Subcutaneous abdominal adipose tissue (tissue), 5 donors: ENCODE data around the gene TRAPPC11.
A peak's percentile ranks its signal among the peaks of the same experiment; 100 is the strongest.

Experiments used
- H3K27ac ChIP-seq: one replicate; pipeline ENCODE4 v1.7.0; 2013; ENCODE audit warnings: low read depth, mild to moderate bottlenecking, inconsistent platforms, low read length, moderate library complexity
- H3K27me3 ChIP-seq, 5 donors: one replicate each; pipeline ENCODE4 v1.7.0; 2013; ENCODE audit warnings: low read length in 5 of 5, inconsistent platforms in 1 of 5; ENCODE audit not compliant: control insufficient read depth in 5 of 5, insufficient read depth in 4 of 5
- H3K36me3 ChIP-seq, 5 donors: one replicate each; pipeline ENCODE4 v1.7.0; 2013; ENCODE audit warnings: low read length in 5 of 5; ENCODE audit not compliant: control insufficient read depth in 5 of 5, insufficient read depth in 5 of 5
- H3K4me1 ChIP-seq, 5 donors: one replicate each; pipeline ENCODE4 v1.7.0; 2013; ENCODE audit warnings: low read length in 5 of 5, mild to moderate bottlenecking in 3 of 5, moderate library complexity in 1 of 5; ENCODE audit not compliant: control insufficient read depth in 5 of 5, insufficient read depth in 5 of 5
- H3K4me3 ChIP-seq, 5 donors: one replicate each; pipeline ENCODE4 v1.7.0; 2013; ENCODE audit warnings: low read length in 5 of 5, low read depth in 1 of 5
- H3K9ac ChIP-seq, 5 donors: one replicate each; pipeline ENCODE4 v1.7.0; 2013; ENCODE audit warnings: low read length in 5 of 5, mild to moderate bottlenecking in 4 of 5, moderate library complexity in 3 of 5
- H3K9me3 ChIP-seq, 5 donors: one replicate each; pipeline ENCODE4 v1.7.0; 2013; ENCODE audit warnings: low read length in 5 of 5; ENCODE audit not compliant: control insufficient read depth in 5 of 5
- donor health status: healthy.
- donor health status: healthy.
- donor health status: healthy.
- donor health status: healthy.
- donor health status: healthy.

TRAPPC11 gene

GRCh38 chr4:183636923-183637322 lies 22.2 kb upstream of the TRAPPC11 start:
- Histone ChIP-seq H3K36me3 (peaks cover 0 to 4% (median 0%) of the 10 kb centered on the region in 5 donors), H3K9me3 (no peaks in the 10 kb centered on the region), H3K27ac (no peak overlapping the region), H3K27me3 (no peaks in the 10 kb centered on the region), H3K4me3 (no peak overlapping the region), H3K4me1 (peaks cover 0 to 4% (median 0%) of the 10 kb centered on the region in 5 donors), H3K9ac (no peak overlapping the region)

GRCh38 chr4:183637461-183637860 lies 21.6 kb upstream of the TRAPPC11 start:
- no peak overlapping the region for H3K4me3 ChIP-seq
- peaks cover 0 to 4% (median 1%) of the 10 kb centered on the region in 5 donors for H3K36me3 ChIP-seq
- H3K9me3 ChIP-seq = no peaks in the 10 kb centered on the region
- H3K27me3 ChIP-seq = no peaks in the 10 kb centered on the region
- H3K27ac ChIP-seq = no peak overlapping the region
- no peak overlapping the region for H3K9ac ChIP-seq
- peaks cover 0 to 4% (median 0%) of the 10 kb centered on the region in 5 donors for H3K4me1 ChIP-seq

GRCh38 chr4:183638436-183638835 lies 20.7 kb upstream of the TRAPPC11 start:
- Histone ChIP-seq H3K4me3 (no peak overlapping the region), H3K9me3 (no peaks in the 10 kb centered on the region), H3K4me1 (peaks cover 0 to 4% (median 0%) of the 10 kb centered on the region in 5 donors), H3K9ac (no peak overlapping the region), H3K36me3 (peaks cover 0 to 4% (median 3%) of the 10 kb centered on the region in 5 donors), H3K27ac (no peak overlapping the region), H3K27me3 (no peaks in the 10 kb centered on the region)

- no peaks in the 10 kb centered on the region for H3K9me3 ChIP-seq
- H3K4me1 ChIP-seq = peaks cover 0 to 4% (median 0%) of the 10 kb centered on the region in 5 donors
- H3K9ac ChIP-seq = peak overlapping the region in 1 of 5 donors; percentile 20
- no peak overlapping the region for H3K27ac ChIP-seq
- H3K27me3 ChIP-seq = no peaks in the 10 kb centered on the region
- H3K4me3 ChIP-seq = no peak overlapping the region
- H3K36me3 ChIP-seq = peaks cover 5 to 8% (median 8%) of the 10 kb centered on the region in 5 donors
Observed at GRCh38 chr4:183639291-183639690, 19.8 kb upstream of the TRAPPC11 start.

- Histone ChIP-seq H3K9ac (no peak overlapping the region), H3K36me3 (peaks cover 26 to 57% (median 42%) of the 10 kb centered on the region in 5 donors), H3K27ac (no peak overlapping the region)
Observed at GRCh38 chr4:183645326-183645725, 13.8 kb upstream of the TRAPPC11 start.

GRCh38 chr4:183657564-183657963 lies 1.5 kb upstream of the TRAPPC11 start:
- H3K9me3 ChIP-seq = no peaks in the 10 kb centered on the region
- H3K9ac ChIP-seq = peak overlapping the region; percentile 36 to 98 (median 89)
- H3K4me3 ChIP-seq = peak overlapping the region in 4 of 5 donors; percentile 72 to 94 (median 85)
- H3K27ac ChIP-seq = no peak overlapping the region
- H3K4me1 ChIP-seq = peaks cover 2 to 32% (median 25%) of the 10 kb centered on the region in 5 donors
- no peaks in the 10 kb centered on the region for H3K27me3 ChIP-seq
- peaks cover 8 to 17% (median 15%) of the 10 kb centered on the region in 5 donors for H3K36me3 ChIP-seq

More at GRCh38 chr4:183645326-183645725, 13.8 kb upstream of the TRAPPC11 start:
- no peak overlapping the region for H3K4me3 ChIP-seq
- no peaks in the 10 kb centered on the region for H3K27me3 ChIP-seq
- H3K4me1 ChIP-seq = no peaks in the 10 kb centered on the region
- no peaks in the 10 kb centered on the region for H3K9me3 ChIP-seq

GRCh38 chr4:183658362-183659028 lies 598 bp upstream of the TRAPPC11 start:
- Histone ChIP-seq H3K4me3 (peak overlapping the region; percentile 72 to 94 (median 90)), H3K27ac (peak overlapping the region; percentile 54), H3K36me3 (peaks cover 3 to 11% (median 9%) of the 10 kb centered on the region in 5 donors), H3K9ac (peak overlapping the region; percentile 77 to 98 (median 90)), H3K4me1 (peaks cover 2 to 32% (median 25%) of the 10 kb centered on the region in 5 donors), H3K9me3 (no peaks in the 10 kb centered on the region), H3K27me3 (no peaks in the 10 kb centered on the region)

- H3K27ac ChIP-seq = peak overlapping the region; percentile 83
- H3K36me3 ChIP-seq = peaks cover 0 to 10% (median 2%) of the 10 kb centered on the region in 5 donors
- no peaks in the 10 kb centered on the region for H3K9me3 ChIP-seq
- H3K9ac ChIP-seq = peak overlapping the region; percentile 33 to 98 (median 90)
- H3K4me1 ChIP-seq = peaks cover 2 to 32% (median 25%) of the 10 kb centered on the region in 5 donors
- no peaks in the 10 kb centered on the region for H3K27me3 ChIP-seq
- peak overlapping the region; percentile 78 to 96 (median 92) for H3K4me3 ChIP-seq
Observed at GRCh38 chr4:183659872-183660242, 764 bp downstream of the TRAPPC11 start.

GRCh38 chr4:183666088-183666487 lies 7.0 kb downstream of the TRAPPC11 start:
- H3K27me3 ChIP-seq = no peaks in the 10 kb centered on the region
- no peaks in the 10 kb centered on the region for H3K4me1 ChIP-seq
- H3K36me3 ChIP-seq = peaks cover 37 to 61% (median 48%) of the 10 kb centered on the region in 5 donors
- H3K27ac ChIP-seq = no peak overlapping the region
- H3K9me3 ChIP-seq = no peaks in the 10 kb centered on the region
- H3K4me3 ChIP-seq = no peak overlapping the region
- H3K9ac ChIP-seq = no peak overlapping the region

- peaks cover 36 to 61% (median 52%) of the 10 kb centered on the region in 5 donors for H3K36me3 ChIP-seq
- no peak overlapping the region for H3K9ac ChIP-seq
- no peaks in the 10 kb centered on the region for H3K27me3 ChIP-seq
- H3K27ac ChIP-seq = no peak overlapping the region
- H3K4me1 ChIP-seq = no peaks in the 10 kb centered on the region
- no peaks in the 10 kb centered on the region for H3K9me3 ChIP-seq
- H3K4me3 ChIP-seq = no peak overlapping the region
Observed at GRCh38 chr4:183670251-183670650, 11.2 kb downstream of the TRAPPC11 start.
